HG03521 (cell line): Measurements from ENCODE around the gene NSMCE1.
"Not testable (repeated sequence)": the region's sequence is repeated elsewhere in the genome, so short reads cannot be mapped to it uniquely, and the experiment has no call there.

Source experiments
- ATAC-seq: cut with Tn5 transposase; IDR thresholded peaks from one replicate; pipeline ENCODE4 v1.9.1; 2021; ENCODE audit warnings: mild to moderate bottlenecking, moderate library complexity; ENCODE audit not compliant: unreplicated experiment

The NSMCE1 gene

GRCh38 chr16:27220527-27220926 lies 48.0 kb downstream of the NSMCE1 start:
- no peak for ATAC-seq

- ATAC-seq: no peak
Measured at GRCh38 chr16:27220120-27220519, 48.5 kb downstream of the NSMCE1 start.

GRCh38 chr16:27219161-27219560 lies 49.4 kb downstream of the NSMCE1 start:
- no peak for ATAC-seq

- ATAC-seq: no peak
Measured at GRCh38 chr16:27218756-27219155, 49.8 kb downstream of the NSMCE1 start.

- no peak for ATAC-seq
Measured at GRCh38 chr16:27217256-27217655, 51.3 kb downstream of the NSMCE1 start.

GRCh38 chr16:27216297-27216885 lies 52.2 kb downstream of the NSMCE1 start:
- ATAC-seq: no peak

GRCh38 chr16:27215660-27216059 lies 52.9 kb downstream of the NSMCE1 start:
- ATAC-seq: no peak

GRCh38 chr16:27214084-27214961 lies 54.2 kb downstream of the NSMCE1 start:
- no peak for ATAC-seq

- ATAC-seq: no peak
Measured at GRCh38 chr16:27211026-27211425, 57.5 kb downstream of the NSMCE1 start.

- ATAC-seq: no peak
Measured at GRCh38 chr16:27210174-27210573, 58.4 kb downstream of the NSMCE1 start.

GRCh38 chr16:27209591-27209990 lies 59.0 kb downstream of the NSMCE1 start:
- ATAC-seq: no peak

GRCh38 chr16:27208796-27209195 lies 59.8 kb downstream of the NSMCE1 start:
- no peak for ATAC-seq

- no peak for ATAC-seq
Measured at GRCh38 chr16:27208081-27208680, 60.4 kb downstream of the NSMCE1 start.

- not testable (repeated sequence) for ATAC-seq
Measured at GRCh38 chr16:27207121-27207520, 61.5 kb downstream of the NSMCE1 start.

- no peak for ATAC-seq
Measured at GRCh38 chr16:27205423-27206065, 63.0 kb downstream of the NSMCE1 start.

- ATAC-seq: no peak
Measured at GRCh38 chr16:27204312-27204915, 64.2 kb downstream of the NSMCE1 start.

- ATAC-seq: peak; percentile 84
Measured at GRCh38 chr16:27203507-27204311, 64.9 kb downstream of the NSMCE1 start, which contains the start of gene KDM8. Gene KDM8 (plus strand): TSS chr16:27203526. CDS start chr16:27210124, 6,598 bp downstream.

- ATAC-seq: peak; percentile 61
Measured at GRCh38 chr16:27202923-27203506, 65.6 kb downstream of the NSMCE1 start.

GRCh38 chr16:27200914-27201313 lies 67.7 kb downstream of the NSMCE1 start:
- ATAC-seq: not testable (repeated sequence)

- peak; percentile 22 for ATAC-seq
Measured at GRCh38 chr16:27199736-27200135, 68.8 kb downstream of the NSMCE1 start.
